ENCODE data around the gene LRRC27.

DNA sequence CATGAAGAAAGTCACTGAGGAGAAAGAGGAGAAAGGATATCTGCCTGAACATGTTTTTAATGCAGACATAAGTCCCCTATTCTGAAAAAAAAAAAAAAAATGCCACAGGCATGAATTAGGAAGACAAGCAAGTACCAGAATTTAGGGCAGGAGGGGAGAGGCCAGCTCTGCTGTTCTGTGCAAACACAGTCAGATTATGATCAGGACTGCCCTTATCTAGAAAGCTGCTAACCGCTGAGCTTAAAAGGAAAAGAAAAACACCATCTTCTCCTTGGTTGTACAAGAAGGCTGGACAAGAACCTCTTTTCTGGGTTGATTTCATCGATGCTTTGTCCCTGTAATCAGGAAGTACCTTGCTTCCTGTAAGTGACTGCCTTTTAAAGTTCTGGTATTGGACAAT, 49.7 kb downstream of the LRRC27 start:
- TF ChIP-seq, protein P1, sequence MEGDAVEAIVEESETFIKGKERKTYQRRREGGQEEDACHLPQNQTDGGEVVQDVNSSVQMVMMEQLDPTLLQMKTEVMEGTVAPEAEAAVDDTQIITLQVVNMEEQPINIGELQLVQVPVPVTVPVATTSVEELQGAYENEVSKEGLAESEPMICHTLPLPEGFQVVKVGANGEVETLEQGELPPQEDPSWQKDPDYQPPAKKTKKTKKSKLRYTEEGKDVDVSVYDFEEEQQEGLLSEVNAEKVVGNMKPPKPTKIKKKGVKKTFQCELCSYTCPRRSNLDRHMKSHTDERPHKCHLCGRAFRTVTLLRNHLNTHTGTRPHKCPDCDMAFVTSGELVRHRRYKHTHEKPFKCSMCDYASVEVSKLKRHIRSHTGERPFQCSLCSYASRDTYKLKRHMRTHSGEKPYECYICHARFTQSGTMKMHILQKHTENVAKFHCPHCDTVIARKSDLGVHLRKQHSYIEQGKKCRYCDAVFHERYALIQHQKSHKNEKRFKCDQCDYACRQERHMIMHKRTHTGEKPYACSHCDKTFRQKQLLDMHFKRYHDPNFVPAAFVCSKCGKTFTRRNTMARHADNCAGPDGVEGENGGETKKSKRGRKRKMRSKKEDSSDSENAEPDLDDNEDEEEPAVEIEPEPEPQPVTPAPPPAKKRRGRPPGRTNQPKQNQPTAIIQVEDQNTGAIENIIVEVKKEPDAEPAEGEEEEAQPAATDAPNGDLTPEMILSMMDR (IDR thresholded peaks at IDR 0.05 in 8 of 11, conservative IDR thresholded peaks at IDR 0.05 in 3 of 11): no peak
- no peak for TF ChIP-seq POLR2AphosphoS5 (IDR thresholded peaks at IDR 0.05)

Measured in spleen (tissue), 7 donors.